Stimulated activated CD8-positive, alpha-beta memory T cell treated with anti-CD3 and anti-CD28 coated beads, Interleukin-7, amount 100 ng/mL, for 24 hours (primary cell): ENCODE data around the gene LRRC28.

Source experiments
- DNase-seq: peaks from one replicate; pipeline ENCODE4 v3.0.0-alpha.2; 2020; ENCODE audit warnings: low read depth

LRRC28 gene

DNA sequence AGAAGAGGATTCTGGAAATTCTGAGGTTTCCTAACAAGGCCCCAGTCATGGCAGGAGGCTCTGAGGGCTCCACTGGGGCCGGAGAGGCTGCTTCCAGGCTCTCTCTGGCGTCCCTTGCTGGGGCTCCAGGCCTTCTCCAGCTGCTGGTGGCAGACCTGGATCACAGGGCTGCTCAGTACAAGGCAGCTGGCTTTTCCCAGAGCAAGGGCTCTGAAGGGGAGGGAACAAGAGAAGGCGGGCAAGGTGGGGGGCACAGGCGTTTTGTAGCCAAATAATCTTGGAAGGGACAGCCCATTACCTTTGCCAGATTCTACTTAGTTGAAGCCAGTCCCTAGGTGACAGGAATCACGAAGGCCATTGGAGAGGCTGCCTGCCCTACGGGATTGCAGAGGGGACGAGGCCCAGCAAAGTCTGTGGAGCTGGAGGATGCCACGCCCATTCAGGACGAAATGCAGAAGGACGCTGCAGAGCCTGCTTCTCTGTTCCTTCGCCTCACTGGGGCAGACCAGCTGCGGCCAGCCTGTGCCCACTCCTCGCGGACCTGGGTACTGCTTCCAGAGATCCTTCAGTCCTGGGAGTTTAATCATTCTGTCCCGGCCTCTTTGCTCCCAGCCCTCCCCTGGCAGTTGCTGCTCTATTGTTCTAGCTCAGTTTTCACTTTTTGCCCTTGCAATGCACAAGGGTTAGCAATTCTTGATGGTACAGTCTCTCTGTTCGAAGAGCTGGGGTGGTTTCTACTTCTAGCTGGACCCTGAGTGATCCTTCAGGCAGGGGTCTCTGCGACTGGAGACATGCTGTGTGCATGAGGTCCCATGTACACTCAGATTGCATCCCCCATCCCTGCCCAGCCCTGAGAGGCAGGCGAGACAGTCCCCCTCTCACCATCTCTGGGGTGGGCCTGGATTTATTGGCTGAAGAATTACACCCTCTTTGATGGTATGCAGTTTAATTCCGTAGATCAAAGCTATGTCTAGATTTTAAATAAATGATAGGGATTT lies 165.2 kb downstream of the LRRC28 start:
- no peak for DNase-seq

DNA sequence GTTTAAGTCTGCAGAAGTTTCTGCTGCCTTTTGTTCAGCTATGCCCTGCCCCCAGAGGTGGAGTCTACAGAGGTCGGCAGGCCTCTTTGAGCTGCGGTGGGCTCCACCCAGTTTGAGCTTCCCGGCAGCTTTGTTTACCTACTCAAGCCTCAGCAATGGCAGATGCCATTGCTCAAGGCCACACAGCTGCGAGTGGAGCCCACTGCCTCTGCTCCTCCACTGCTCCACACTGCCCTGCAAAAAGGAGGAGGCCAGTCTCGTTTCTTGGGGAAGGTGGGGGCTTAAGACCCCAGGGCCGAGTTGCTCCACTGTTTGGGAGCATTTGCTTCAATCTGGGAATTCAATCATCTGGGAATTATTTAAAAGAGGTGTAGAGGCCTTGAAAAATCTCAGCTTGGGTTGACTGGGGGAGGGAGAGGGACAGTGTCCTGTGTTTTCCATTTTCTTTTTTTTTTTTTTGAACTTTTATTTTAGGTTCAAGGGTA lies 169.9 kb downstream of the LRRC28 start:
- DNase-seq: no peak

DNA sequence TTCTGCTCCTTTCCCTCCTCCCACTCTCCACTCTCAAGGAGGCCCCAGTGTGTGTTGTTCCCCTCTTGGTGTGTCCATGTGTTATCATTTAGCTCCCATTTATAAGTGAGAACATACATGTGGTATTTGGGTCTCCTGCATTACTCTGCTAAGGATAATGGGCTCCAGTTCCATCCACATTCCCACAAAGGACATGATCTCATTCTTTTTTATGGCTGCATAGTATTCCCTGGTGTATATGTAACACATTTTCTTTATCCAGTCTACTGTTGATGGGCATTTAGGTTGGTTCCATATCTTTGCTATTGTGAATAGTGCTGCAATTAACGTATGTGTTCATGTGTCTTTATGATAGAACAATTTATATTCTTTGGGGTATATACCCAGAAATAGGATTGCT lies 170.5 kb downstream of the LRRC28 start:
- DNase-seq: no peak

DNA sequence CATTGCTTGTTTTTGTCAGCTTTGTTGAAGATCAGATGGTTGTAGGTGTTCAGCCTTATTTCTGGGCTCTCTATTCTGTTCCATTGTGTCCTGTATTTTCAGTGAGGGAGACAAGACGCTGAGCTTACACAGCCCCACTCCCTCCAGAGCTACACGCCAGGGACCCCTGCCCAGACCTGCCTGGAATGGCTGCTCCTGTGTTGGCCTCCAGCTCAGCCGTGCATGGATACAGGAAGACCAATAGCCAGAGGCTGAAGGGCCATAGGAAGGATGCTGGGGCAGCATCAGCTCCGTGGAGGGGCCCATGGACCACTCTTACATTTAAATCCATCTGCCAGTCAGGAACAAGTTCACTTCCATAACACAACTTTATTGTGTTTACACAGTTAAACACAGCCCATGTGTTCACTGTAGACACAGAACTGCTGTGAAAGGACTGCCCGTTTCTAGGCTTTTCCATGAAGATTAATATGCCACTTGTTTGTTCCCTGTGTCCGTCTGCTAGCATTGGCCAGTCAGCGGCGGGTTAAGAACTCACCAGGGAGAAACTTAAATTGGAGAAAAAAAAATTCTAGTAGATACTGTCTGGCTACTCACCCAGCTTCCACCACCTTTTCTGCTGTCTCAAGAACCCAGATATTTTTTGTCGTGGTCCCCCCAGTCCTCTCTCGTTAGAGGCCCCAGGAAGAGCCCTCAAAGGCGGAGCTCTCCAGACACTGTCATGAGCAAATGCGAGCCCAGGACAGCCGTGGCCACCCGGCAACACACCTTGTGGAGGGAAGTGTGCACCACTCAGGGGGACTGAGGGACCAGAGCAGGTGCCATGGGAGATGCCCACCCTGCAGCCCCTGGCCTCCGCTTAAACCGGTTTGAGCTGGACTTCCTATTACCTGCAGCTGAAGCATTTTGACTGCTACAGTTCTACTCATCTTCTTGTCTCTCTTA lies 172.2 kb downstream of the LRRC28 start:
- no peak for DNase-seq

DNA sequence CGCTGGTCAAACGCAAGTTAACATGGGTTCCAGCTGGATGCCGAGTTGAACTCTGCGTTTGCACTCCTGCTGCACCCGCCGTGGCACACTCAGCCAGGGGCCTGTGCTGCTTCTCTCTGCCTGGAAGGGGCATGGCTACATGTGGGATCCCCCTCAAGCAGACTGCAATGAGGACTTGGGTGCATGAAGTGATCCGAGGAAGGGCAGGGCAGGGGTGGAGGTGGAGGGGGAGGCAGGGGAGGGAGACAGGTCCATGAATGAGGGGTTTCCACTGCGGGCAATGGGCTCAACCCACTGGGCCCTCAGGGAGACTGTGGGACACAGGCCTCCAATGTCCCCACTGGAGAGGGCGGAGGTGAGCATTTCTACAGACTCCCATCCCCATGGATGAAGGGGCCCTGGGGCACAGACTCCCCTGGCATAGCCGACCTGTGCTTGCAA lies 172.9 kb downstream of the LRRC28 start:
- no peak for DNase-seq

DNA sequence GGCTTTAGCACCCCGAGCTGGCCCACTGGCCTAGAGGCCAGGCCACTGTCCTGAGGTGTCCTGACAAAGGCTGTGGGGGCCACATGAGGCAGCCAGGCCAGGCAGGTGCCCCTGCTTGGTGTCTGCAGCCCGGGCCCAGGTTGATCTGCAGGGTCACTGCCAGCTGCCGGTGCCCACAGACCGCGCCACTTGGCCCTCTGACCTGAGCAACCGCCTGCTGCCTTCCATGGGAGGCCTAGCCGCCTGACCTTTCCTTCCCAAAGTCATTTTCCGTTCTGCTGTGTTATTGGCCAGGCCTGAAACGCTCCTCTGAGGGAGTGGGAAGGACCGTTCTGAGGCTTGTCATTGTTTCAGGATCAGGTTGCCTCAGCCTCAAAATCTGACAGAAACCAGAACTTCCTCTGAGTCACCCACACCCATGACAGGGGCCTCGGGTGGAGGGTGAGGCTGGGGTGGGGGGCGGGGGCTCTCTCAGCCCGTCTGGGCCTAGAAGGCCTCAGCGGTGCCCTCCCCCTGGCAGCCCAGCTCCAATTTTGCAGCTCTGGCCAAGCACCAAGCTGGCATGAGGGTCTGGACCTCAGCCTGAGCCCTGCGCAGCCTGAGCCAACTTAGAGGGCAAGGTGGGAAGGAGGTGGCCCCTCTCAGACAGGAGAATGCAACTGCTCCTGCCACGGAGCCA lies 173.8 kb downstream of the LRRC28 start:
- DNase-seq: peak; percentile 20

DNA sequence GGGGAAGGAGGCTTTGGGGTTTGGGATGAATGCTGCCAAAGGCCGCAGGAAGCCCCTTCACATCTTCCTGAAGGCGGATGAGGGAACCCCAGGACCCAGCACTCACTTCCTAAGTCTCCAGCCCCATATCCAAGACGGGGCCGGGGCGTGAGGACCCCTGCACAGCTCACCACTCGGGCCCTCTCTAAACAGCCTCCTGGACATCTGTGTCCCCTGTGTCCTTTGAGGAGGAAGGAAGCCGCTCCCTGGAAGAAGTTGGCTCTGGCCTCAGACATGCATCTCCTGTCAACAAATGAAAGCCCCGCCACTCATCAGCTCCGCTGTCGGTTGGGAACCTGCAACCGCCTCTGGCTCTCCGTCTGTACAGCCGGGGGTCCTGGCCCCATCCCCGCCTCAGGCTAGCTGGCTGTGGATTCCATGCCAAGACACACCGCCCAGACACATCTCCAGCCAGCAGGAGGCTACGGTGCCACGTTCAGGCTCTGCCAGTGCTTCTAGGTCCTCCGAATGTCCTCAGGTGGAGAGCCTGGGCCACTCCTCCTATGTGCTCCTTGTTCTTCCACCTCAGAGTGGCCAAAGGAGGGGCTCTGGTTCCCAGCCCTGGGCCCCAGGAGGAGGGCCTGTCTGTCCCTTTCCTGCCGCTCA lies 174.5 kb downstream of the LRRC28 start:
- no peak for DNase-seq

DNA sequence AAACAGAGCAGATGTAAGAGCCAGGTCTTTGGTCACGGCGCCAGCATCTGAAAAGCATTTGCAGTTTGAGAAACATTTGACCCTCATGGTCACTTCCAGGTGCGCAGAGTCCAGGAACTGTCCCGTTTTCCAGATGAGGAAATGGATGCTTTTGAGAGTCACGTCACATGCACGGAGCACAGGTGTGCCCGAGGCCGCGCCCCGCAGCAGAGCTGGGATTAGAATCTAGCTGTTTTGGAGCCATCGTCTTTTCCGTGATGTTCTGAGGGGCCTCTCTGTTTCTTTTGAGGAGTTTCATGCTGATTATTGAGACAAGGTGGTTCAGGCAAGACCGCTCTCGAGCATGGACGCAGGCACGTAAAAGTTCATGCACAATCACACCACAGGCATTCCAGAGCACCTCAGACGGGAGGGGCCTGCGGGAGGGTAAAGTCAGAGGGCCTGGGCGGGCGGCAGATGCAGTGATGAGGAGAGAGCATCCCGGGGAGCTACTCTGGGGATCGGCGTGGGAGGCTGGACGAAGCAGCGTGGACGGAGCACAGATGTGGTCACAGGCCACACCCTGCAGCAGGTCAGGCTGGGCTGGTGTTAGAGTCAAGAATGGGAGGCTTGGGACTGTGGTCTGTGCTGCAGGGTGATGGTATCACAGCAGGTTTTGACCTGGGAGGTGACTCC lies 175.3 kb downstream of the LRRC28 start:
- DNase-seq: no peak

DNA sequence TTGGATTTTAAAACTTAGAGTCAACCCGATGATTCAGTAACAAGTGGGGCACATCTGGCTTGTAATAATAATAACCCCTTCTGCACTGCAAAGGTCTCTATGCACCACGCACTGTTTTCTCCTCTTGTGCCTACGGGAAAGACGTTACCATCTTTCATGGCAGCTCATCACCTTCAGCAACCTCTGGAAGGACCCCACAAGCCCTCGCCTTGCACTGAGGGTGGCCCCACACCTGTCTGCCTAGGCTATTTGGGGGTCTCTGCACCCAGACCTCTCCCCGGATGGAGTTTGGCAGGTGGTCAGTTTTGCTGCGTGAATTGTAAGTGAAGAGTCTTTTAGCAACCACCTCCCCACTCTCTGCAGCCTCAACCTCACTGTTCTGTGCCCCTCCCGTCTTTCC lies 175.9 kb downstream of the LRRC28 start:
- DNase-seq: no peak

DNA sequence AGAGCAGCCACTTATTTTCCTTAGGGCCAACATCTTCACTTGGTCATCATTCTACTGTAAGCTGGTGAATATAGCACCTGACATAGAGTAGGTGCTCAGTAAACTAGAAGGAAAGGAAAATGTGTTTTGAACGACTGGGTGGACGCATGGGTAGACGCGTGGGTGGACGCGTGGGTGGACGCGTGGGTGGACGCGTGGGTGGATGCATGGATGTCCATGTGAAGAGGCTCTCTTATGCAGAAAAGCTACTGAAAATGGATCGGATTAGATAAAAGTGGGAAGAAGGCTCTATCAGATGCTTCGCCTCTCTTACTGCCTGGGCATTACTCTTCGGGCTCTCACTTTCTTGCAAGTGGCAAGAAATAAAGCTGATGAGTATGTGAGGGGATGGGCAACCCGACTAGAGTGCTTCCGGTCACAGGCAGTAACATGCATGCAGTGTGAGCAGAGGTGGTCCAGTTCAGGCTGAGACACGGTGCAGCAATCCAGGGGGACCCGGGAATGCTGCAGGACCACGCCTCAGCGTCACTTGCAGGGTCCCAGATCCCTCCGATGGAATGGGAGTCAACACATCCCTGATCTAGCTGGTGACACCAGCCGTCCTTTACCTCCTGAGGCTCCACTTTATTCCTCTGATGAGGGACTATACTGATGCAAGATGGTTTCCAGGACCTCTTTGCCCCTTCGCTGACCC lies 176.5 kb downstream of the LRRC28 start:
- no peak for DNase-seq

DNA sequence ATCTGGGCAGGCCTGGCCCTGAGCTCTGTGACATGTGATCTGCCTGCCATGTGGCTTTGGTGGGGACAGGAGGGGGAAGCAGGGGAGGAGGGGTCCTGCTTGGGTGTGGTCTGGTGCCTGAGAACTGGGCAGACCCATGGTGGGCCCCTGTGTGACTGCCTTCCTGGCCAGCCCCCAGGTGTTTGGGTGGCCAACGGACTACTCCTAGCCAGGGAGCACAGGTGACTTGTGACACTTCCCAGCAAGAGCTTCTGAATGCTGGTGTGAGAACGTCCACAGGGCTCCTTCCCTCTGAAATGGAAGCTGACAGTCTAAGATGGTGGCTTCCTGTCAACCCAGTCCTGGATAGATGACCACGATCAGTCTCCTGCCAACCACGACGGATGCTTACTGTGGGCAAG lies 178.4 kb downstream of the LRRC28 start:
- DNase-seq: no peak

DNA sequence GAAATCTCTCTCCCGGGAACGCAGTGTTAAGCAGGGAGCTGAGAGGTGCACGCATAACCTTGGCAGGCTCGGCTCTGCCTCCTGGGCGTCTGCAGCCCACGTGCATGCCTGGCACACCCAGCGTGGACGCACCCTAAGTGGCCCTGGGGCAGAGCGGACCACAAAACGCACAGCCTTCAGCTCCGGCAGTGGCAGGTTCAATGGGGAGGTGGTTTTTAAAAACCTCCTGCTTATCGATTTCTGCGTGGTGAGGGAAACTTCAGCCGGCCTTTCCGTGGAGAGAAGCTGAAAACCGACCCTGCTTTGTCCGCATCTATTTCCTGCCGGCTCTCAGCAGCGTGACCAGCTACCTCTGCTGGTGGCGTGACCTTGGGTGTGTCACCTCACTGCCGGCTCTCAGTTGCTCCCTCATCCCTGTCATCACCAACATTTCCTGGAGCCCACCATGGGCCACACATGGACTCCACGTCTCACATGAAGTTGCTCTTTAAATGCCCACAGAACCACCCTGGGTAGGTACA lies 179.7 kb downstream of the LRRC28 start:
- DNase-seq: no peak

DNA sequence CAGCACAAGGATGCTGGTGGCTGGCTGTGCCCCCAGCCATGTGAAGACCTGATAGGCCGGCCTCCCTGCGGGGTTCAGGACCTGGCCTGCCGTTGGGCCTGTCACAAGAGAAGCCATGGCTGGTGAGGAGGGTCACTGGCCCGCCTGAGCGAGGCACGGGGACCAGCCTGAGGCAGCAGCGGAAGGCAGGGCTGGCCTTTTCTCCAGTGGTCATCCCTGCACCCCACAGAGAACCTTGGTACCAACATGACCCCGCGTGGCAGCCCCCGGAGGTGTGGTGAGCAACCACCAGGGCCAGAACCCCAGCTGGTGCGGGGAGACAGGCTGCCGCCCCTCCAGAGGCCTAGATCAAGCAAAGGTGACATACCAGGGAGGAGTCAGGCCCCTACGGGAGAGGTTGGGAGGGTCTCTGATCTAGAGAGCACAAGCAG lies 180.4 kb downstream of the LRRC28 start:
- no peak for DNase-seq

DNA sequence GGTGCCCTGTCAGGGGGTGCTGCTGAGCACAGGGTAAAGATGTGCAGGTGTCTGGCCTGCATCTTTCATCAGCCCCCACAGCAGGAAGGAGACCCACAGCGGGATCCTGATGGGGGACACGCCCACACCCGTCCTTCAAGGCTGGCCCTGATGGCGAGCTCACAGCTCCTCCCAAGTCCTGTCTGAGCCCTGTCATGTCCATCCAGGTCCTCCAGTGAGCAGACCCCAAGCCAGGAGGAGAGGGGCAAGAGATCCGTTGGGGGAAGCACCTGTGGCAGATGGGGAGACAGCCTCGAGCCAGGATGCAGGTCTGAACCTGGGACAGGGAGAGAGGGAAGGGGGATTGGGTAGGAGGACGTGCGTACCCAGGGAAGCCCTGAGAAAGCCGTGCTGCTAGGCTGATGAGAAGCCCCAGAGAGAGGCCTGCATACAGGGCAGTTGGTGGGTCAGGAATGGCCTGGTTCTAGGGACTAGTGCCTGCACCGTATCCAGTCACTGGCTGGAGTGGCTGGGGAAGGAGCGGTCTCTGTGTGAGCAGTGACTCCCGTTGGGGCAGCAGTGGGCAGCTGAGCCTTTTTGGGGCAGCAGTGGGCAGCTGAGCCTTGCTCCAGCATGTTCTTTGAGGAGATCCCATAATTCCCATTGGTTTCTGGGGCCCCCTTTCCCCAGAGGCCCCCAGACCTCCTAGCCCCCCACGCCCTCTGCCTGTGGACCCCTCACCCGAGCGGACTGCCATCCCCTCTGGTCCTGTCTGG lies 181.2 kb downstream of the LRRC28 start:
- no peak for DNase-seq

DNA sequence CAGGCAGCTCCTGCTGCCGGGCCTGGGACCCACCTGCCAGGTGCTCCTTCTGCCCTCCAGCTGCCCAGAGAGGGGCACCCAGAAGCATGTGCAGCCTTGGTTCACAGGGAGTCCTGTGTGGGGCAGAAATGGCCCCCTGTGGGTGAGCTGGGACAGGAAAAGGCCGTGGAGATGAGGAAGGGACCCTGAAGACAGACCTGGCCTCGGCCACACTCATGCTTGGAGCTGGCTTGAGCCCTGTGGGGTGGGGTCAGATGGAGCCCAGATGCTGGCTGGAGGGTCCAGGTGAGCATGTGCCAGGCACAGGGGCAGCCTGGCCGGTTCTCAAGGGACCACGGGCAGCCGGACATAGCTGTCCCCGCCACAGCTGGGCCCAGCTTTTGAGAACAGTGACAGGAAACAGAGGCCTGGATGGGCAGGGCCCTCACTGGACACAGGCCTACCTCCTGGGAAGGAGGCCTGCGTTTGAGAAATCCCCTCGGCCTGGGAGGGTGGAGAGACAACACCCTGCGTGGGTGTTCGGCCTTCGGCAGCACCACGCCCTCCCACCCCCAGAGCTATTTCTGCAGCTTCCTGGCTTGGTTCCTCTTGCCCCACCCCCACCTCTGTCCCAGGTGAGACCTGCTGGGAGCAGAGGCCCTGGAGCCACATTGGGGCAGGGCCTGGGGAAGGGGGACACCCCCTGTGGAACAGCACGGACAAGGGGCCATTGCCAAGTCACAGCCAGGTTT lies 181.9 kb downstream of the LRRC28 start:
- no peak for DNase-seq

DNA sequence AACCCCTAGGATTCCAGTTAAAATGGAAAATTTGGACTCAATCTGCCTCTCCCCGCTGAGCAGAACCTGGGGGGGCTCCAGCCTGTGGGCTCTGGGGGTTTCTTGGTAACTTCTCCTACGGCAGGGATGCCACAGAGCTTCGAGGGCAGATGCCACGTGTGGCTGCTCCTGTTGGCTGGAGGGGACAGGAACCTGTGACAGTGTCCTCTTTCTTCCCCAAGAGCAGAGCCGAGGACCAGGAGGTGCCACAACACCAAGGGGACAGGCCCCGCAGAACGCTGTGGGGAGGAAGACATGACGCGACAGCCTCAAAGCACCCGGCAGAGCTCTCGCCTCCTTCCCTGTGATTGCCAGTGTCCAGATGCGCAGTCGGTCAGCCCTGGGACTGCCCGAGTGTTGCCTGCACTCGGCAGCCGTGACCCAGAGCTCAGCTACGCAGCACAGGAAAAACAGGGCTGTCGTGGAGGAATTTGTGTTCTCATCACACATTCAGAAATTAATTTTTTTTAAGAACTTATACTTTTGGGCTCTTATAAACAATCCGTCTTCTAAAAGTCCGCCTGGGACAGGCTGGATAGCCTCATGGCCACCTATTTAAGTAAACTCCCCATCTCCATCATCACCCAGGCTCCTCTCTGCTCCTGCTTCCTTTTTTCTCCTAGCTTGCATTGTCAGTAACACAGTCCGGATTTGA lies 182.6 kb downstream of the LRRC28 start:
- no peak for DNase-seq

DNA sequence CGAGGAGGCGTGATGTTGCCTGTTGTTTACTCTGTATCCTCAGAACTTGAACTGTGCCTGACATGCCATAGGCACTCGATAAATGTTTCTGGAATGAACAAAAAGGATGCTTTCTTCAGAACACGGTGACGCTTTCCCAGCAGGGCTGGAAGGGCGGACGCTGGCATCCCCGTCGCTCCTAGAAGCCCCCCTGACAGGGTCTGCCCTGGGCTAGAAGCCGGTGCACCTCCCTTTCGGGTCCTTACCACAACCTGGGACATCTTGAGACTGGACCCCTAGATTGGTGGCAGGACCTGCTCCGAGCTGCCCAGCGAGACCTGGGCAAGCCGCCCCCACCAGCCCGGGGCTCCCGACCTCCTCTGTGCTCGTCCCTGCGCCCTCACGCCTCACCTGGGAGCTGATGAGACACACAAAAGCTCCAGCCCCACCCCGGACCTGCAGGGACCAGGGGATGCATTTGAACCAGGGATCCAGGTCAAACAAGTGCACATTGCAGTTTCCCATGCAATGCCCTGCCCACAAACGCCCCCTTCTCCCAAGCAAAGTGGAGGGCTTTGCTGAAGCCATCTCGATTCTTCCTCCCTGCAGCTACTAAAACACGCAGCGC lies 183.3 kb downstream of the LRRC28 start:
- no peak for DNase-seq
